Memory B cell (primary cell): Measurements from ENCODE around the gene GPR62.
A peak's percentile ranks its signal among the peaks of the same experiment; 100 is the strongest.

ENCODE experiments used
- ATAC-seq: fragments of 150-1000 bp; cut with Tn5 transposase; 2 replicates; pipeline ENCODE4 v1.10.0; 2021; ENCODE audit warnings: low read depth, mild to moderate bottlenecking, moderate library complexity
- DNase-seq, 2 donors: peaks; one replicate each; pipeline ENCODE4 v3.0.0; 2022; ENCODE audit warnings: low spot score in 2 of 2
- H3K27ac Mint-ChIP-seq: one replicate; pipeline ENCODE4 v1.8.0; 2022; ENCODE audit warnings: mild to moderate bottlenecking, moderate library complexity, mixed read lengths
- H3K27me3 Mint-ChIP-seq: one replicate; pipeline ENCODE4 v1.8.0; 2022; ENCODE audit warnings: mixed read lengths
- H3K36me3 Mint-ChIP-seq: one replicate; pipeline ENCODE4 v1.8.0; 2022; ENCODE audit warnings: mild to moderate bottlenecking, mixed read lengths
- H3K4me1 Mint-ChIP-seq: one replicate; pipeline ENCODE4 v1.8.0; 2022; ENCODE audit warnings: mixed read lengths
- H3K4me3 Mint-ChIP-seq: one replicate; pipeline ENCODE4 v1.8.0; 2022; ENCODE audit warnings: mild to moderate bottlenecking, moderate library complexity, mixed read lengths
- H3K9me3 Mint-ChIP-seq: one replicate; pipeline ENCODE4 v1.8.0; 2022; ENCODE audit warnings: mixed read lengths

GPR62 gene

GRCh38 chr3:51943451-51944391 is 11.5 kb upstream of the GPR62 start:
- ATAC-seq, result no peak

GRCh38 chr3:51944451-51945021 is 10.6 kb upstream of the GPR62 start:
- Mint-ChIP-seq H3K9me3 (no peaks in the 10 kb centered on the region), H3K4me1 (peaks cover 9% of the 10 kb centered on the region), H3K27ac (no peak overlapping the region), H3K36me3 (peaks cover 8% of the 10 kb centered on the region), H3K4me3 (no peak overlapping the region), H3K27me3 (no peaks in the 10 kb centered on the region)
- no peak for DNase-seq
- ATAC-seq, result no peak

More at GRCh38 chr3:51943451-51944391, 11.5 kb upstream of the GPR62 start:
- peaks cover 11% of the 10 kb centered on the region for H3K4me1 Mint-ChIP-seq
- DNase-seq, result no peak
- peak overlapping the region; percentile 19 for H3K4me3 Mint-ChIP-seq
- H3K27me3 Mint-ChIP-seq, result no peaks in the 10 kb centered on the region
- no peaks in the 10 kb centered on the region for H3K9me3 Mint-ChIP-seq
- no peak overlapping the region for H3K27ac Mint-ChIP-seq
- H3K36me3 Mint-ChIP-seq, result peaks cover 8% of the 10 kb centered on the region

GRCh38 chr3:51945031-51945840 is 9.9 kb upstream of the GPR62 start:
- no peak overlapping the region for H3K27ac Mint-ChIP-seq
- no peaks in the 10 kb centered on the region for H3K27me3 Mint-ChIP-seq
- ATAC-seq (no peak), DNase-seq (no peak)
- H3K36me3 Mint-ChIP-seq, result peaks cover 8% of the 10 kb centered on the region
- H3K4me1 Mint-ChIP-seq, result peaks cover 9% of the 10 kb centered on the region
- no peaks in the 10 kb centered on the region for H3K9me3 Mint-ChIP-seq
- H3K4me3 Mint-ChIP-seq, result no peak overlapping the region

- no peak for ATAC-seq
- H3K9me3 Mint-ChIP-seq, result no peaks in the 10 kb centered on the region
Measured at GRCh38 chr3:51945926-51946705, 9.1 kb upstream of the GPR62 start.

GRCh38 chr3:51946796-51947195 is 8.4 kb upstream of the GPR62 start:
- no peak overlapping the region for H3K4me3 Mint-ChIP-seq
- ATAC-seq, result no peak
- DNase-seq, result no peak
- no peaks in the 10 kb centered on the region for H3K27me3 Mint-ChIP-seq
- no peak overlapping the region for H3K27ac Mint-ChIP-seq
- peaks cover 10% of the 10 kb centered on the region for H3K36me3 Mint-ChIP-seq
- no peaks in the 10 kb centered on the region for H3K9me3 Mint-ChIP-seq
- peaks cover 3% of the 10 kb centered on the region for H3K4me1 Mint-ChIP-seq

More at GRCh38 chr3:51945926-51946705, 9.1 kb upstream of the GPR62 start:
- Mint-ChIP-seq H3K4me1 (peaks cover 3% of the 10 kb centered on the region), H3K4me3 (no peak overlapping the region), H3K36me3 (peaks cover 8% of the 10 kb centered on the region), H3K27me3 (no peaks in the 10 kb centered on the region), H3K27ac (no peak overlapping the region)
- DNase-seq, result no peak

- peaks cover 3% of the 10 kb centered on the region for H3K4me1 Mint-ChIP-seq
- no peak overlapping the region for H3K27ac Mint-ChIP-seq
- peaks cover 12% of the 10 kb centered on the region for H3K36me3 Mint-ChIP-seq
- no peak overlapping the region for H3K4me3 Mint-ChIP-seq
- peaks cover 2% of the 10 kb centered on the region for H3K27me3 Mint-ChIP-seq
- no peak for DNase-seq
- H3K9me3 Mint-ChIP-seq, result no peaks in the 10 kb centered on the region
- ATAC-seq, result no peak
Measured at GRCh38 chr3:51947215-51947900, 7.8 kb upstream of the GPR62 start.

- Mint-ChIP-seq H3K9me3 (no peaks in the 10 kb centered on the region), H3K27ac (no peak overlapping the region), H3K4me1 (no peaks in the 10 kb centered on the region), H3K27me3 (peaks cover 3% of the 10 kb centered on the region), H3K4me3 (no peak overlapping the region), H3K36me3 (peaks cover 12% of the 10 kb centered on the region)
- DNase-seq (no peak), ATAC-seq (no peak)
Measured at GRCh38 chr3:51948016-51948580, 7.1 kb upstream of the GPR62 start.

GRCh38 chr3:51949121-51949520 is 6.1 kb upstream of the GPR62 start:
- H3K27me3 Mint-ChIP-seq, result peaks cover 10% of the 10 kb centered on the region
- H3K9me3 Mint-ChIP-seq, result no peaks in the 10 kb centered on the region
- H3K36me3 Mint-ChIP-seq, result peaks cover 12% of the 10 kb centered on the region
- ATAC-seq (no peak), DNase-seq (no peak)
- no peak overlapping the region for H3K27ac Mint-ChIP-seq
- H3K4me1 Mint-ChIP-seq, result peaks cover 3% of the 10 kb centered on the region
- H3K4me3 Mint-ChIP-seq, result no peak overlapping the region

- H3K27ac Mint-ChIP-seq, result no peak overlapping the region
- DNase-seq, result no peak
- no peak for ATAC-seq
- no peaks in the 10 kb centered on the region for H3K9me3 Mint-ChIP-seq
- peaks cover 9% of the 10 kb centered on the region for H3K36me3 Mint-ChIP-seq
- H3K4me1 Mint-ChIP-seq, result peaks cover 3% of the 10 kb centered on the region
- H3K4me3 Mint-ChIP-seq, result no peak overlapping the region
- peaks cover 11% of the 10 kb centered on the region for H3K27me3 Mint-ChIP-seq
Measured at GRCh38 chr3:51950899-51951298, 4.3 kb upstream of the GPR62 start.

- Mint-ChIP-seq H3K9me3 (no peaks in the 10 kb centered on the region), H3K36me3 (peaks cover 9% of the 10 kb centered on the region), H3K4me3 (no peak overlapping the region), H3K27ac (no peak overlapping the region), H3K4me1 (peaks cover 5% of the 10 kb centered on the region), H3K27me3 (peaks cover 11% of the 10 kb centered on the region)
- no peak for DNase-seq
- ATAC-seq, result no peak
Measured at GRCh38 chr3:51953445-51953844, 1.7 kb upstream of the GPR62 start.

GRCh38 chr3:51954105-51954504 is 1.1 kb upstream of the GPR62 start:
- no peak for ATAC-seq
- Mint-ChIP-seq H3K9me3 (no peaks in the 10 kb centered on the region), H3K4me1 (peaks cover 5% of the 10 kb centered on the region), H3K36me3 (peaks cover 10% of the 10 kb centered on the region), H3K27me3 (peaks cover 11% of the 10 kb centered on the region), H3K4me3 (no peak overlapping the region), H3K27ac (no peak overlapping the region)
- DNase-seq, result no peak

- peaks cover 11% of the 10 kb centered on the region for H3K27me3 Mint-ChIP-seq
- ATAC-seq (no peak), DNase-seq (no peak)
- H3K27ac Mint-ChIP-seq, result no peak overlapping the region
- peak overlapping the region; percentile 31 for H3K4me3 Mint-ChIP-seq
- peaks cover 5% of the 10 kb centered on the region for H3K4me1 Mint-ChIP-seq
- peaks cover 10% of the 10 kb centered on the region for H3K36me3 Mint-ChIP-seq
- H3K9me3 Mint-ChIP-seq, result no peaks in the 10 kb centered on the region
Measured at GRCh38 chr3:51954713-51955112, 468 bp upstream of the GPR62 start.
